B cell (primary cell): ENCODE results near the gene BIRC7. TPM values are rescaled to one million over a fixed set of nuclear protein-coding genes. Genes with fewer than 3 reads are reported as not detected.

Experiments
- ATAC-seq: fragments of 200-7000 bp; cut with Tn5 transposase; one replicate; pipeline ENCODE4 v1.10.0; 2021; ENCODE audit warnings: low read depth, mild to moderate bottlenecking, moderate number of reproducible peaks, moderate library complexity
- CTCF ChIA-PET: fragments of 350-600 bp; sonication (Branson Sonifier 250); formaldehyde crosslinking; loops from one replicate; lab custom pipeline; 2021; ENCODE audit warnings: antibody characterized with exemption, inconsistent platforms; lab: Charles Lee
- POLR2A ChIA-PET: fragments of 350-600 bp; sonication (Branson Sonifier 250); formaldehyde crosslinking; loops from one replicate; lab custom pipeline; 2021; ENCODE audit warnings: antibody characterized with exemption; lab: Charles Lee
- DNase-seq: peaks from one replicate; pipeline ENCODE4 v3.0.0; 2013
- H2AFZ ChIP-seq: 2 replicates; pipeline ENCODE4 v1.6.1; 2012; ENCODE audit warnings: mild to moderate bottlenecking, low read depth, low read length; ENCODE audit not compliant: insufficient read depth, poor library complexity, severe bottlenecking
- H3K27ac ChIP-seq, 2 donors: 1 replicate in 1 of 2; 2 replicates in 1 of 2; pipeline ENCODE4 v1.5.1; 2012 to 2013; ENCODE audit warnings: low read length in 2 of 2, mild to moderate bottlenecking in 2 of 2, moderate library complexity in 1 of 2
- H3K27me3 ChIP-seq, 4 experiments: fragments of 200-600 bp in 1 of 4; sonication (generic) in 1 of 4; replicated peaks in 1 of 4; 1 replicate in 2 of 4; 2 replicates in 2 of 4; pipeline versions ENCODE4 v1.6.1 to v1.7.0; 2013 to 2016; ENCODE audit warnings: low read length in 3 of 4, mild to moderate bottlenecking in 2 of 4, mixed read lengths in 1 of 4, moderate library complexity in 1 of 4; ENCODE audit not compliant: insufficient read depth in 4 of 4, control insufficient read depth in 3 of 4; ENCODE audit errors: control extremely low read depth in 1 of 4
- H3K36me3 ChIP-seq, 2 experiments: replicated peaks in 1 of 2; 1 replicate in 1 of 2; 2 replicates in 1 of 2; pipeline versions ENCODE4 v1.6.1 to v1.7.1; 2013; ENCODE audit warnings: low read length in 1 of 2; ENCODE audit not compliant: insufficient read depth in 2 of 2, control insufficient read depth in 1 of 2; ENCODE audit errors: control extremely low read depth in 1 of 2, extremely low read depth in 1 of 2
- H3K4me1 ChIP-seq, 2 donors: fragments of 200-600 bp in 1 of 2; sonication (generic) in 1 of 2; 1 replicate in 1 of 2; 2 replicates in 1 of 2; pipeline versions ENCODE4 v1.5.1 to v1.6.1; 2013 to 2017; ENCODE audit warnings: low read length in 2 of 2; ENCODE audit not compliant: control insufficient read depth in 2 of 2, insufficient read depth in 2 of 2
- H3K4me2 ChIP-seq: replicated peaks from 2 replicates; pipeline ENCODE3; 2012; ENCODE audit warnings: mild to moderate bottlenecking, low read depth, low read length; ENCODE audit not compliant: poor library complexity, severe bottlenecking
- H3K4me3 ChIP-seq, 5 experiments: fragments of 200-600 bp in 1 of 5; sonication (generic) in 1 of 5; 1 replicate in 3 of 5; 2 replicates in 2 of 5; pipeline versions ENCODE4 v1.5.1 to v1.7.0; 2011 to 2016; ENCODE audit warnings: low read length in 4 of 5, mild to moderate bottlenecking in 4 of 5, low read depth in 2 of 5, control low read depth in 1 of 5, moderate library complexity in 1 of 5; ENCODE audit not compliant: insufficient read depth in 1 of 5; ENCODE audit errors: control extremely low read depth in 1 of 5, extremely low read depth in 1 of 5
- H3K79me2 ChIP-seq: fragments of 200-600 bp; sonication (generic); one replicate; pipeline ENCODE4 v1.6.0; 2016; ENCODE audit warnings: low read length; ENCODE audit not compliant: control insufficient read depth, insufficient read depth
- H3K9ac ChIP-seq: fragments of 200-600 bp; sonication (generic); 2 replicates; pipeline ENCODE4 v1.6.1; 2017; ENCODE audit warnings: mild to moderate bottlenecking, low read length, moderate library complexity
- H3K9me3 ChIP-seq, 3 donors: one replicate each; pipeline versions ENCODE4 v1.6.1 to v1.7.1; 2013; ENCODE audit warnings: low read length in 2 of 3; ENCODE audit not compliant: control insufficient read depth in 2 of 3, insufficient read depth in 1 of 3; ENCODE audit errors: control extremely low read depth in 1 of 3
- H4K20me1 ChIP-seq: 2 replicates; pipeline ENCODE4 v1.6.0; 2012; ENCODE audit warnings: mild to moderate bottlenecking, low read length; ENCODE audit not compliant: insufficient read depth, control insufficient read depth, poor library complexity, severe bottlenecking
- H3K27ac Mint-ChIP-seq: one replicate; pipeline ENCODE4 v1.8.0; 2021; ENCODE audit warnings: mixed read lengths
- H3K27me3 Mint-ChIP-seq: one replicate; pipeline ENCODE4 v1.8.0; 2021; ENCODE audit warnings: mixed read lengths
- H3K4me1 Mint-ChIP-seq: one replicate; pipeline ENCODE4 v1.8.0; 2021; ENCODE audit warnings: mixed read lengths
- H3K4me3 Mint-ChIP-seq: one replicate; pipeline ENCODE4 v1.8.0; 2021; ENCODE audit warnings: mixed read lengths
- H3K9me3 Mint-ChIP-seq: one replicate; pipeline ENCODE4 v1.8.0; 2022; ENCODE audit warnings: mixed read lengths; ENCODE audit not compliant: insufficient read depth
- CTCF ChIP-seq: fragments of 200-600 bp; IDR thresholded peaks from one replicate; pipeline ENCODE4 v1.8.0; 2022; ENCODE audit warnings: antibody characterized with exemption, mild to moderate bottlenecking
- EZH2 ChIP-seq: IDR thresholded peaks from 2 replicates; pipeline ENCODE4 v1.6.1; 2012; ENCODE audit warnings: borderline replicate concordance, low read depth, mild to moderate bottlenecking, moderate library complexity, low read length; ENCODE audit not compliant: insufficient read depth, poor library complexity, severe bottlenecking
- WGBS: methylation state at CpG from one replicate; pipeline ENCODE4 v1.1.5; 2013; ENCODE audit warnings: missing lambda C conversion rate; ENCODE audit not compliant: insufficient coverage; 5-methylcytosine and 5-hydroxymethylcytosine counted together
- intact Hi-C: fragments of 100-400 bp; cut with micrococcal nuclease; formaldehyde crosslinking; loops from one replicate; pipeline ENCODE4 v1.10.0; 2022
- polyA plus RNA-seq: library from polyadenylated mRNA; depleted of rRNA; stranded (reverse); fragments of >200 nt; gene quantifications from 2 replicates; pipeline ENCODE4 v1.2.3, GENCODE V29; 2012
- total RNA-seq, 2 donors: library from RNA; stranded (reverse); fragments of 120-200 nt in 1 of 2; gene quantifications; 1 replicate in 1 of 2; 2 replicates in 1 of 2; pipeline versions ENCODE4 v1.2.3 to v1.2.4, GENCODE V29; 2013 to 2022

BIRC7 gene
- total and polyA plus RNA-seq, 2 donors (not counting 1 experiment from before 2014, with no cell fraction given), result 0.12 TPM; not detected in 1

- H3K4me3 Mint-ChIP-seq, result no peak overlapping the region
- no peak overlapping the region for H3K9ac ChIP-seq
- H3K4me3 ChIP-seq, result no peak overlapping the region
- H3K4me1 ChIP-seq, result no peaks in the 10 kb centered on the region
- intact Hi-C loops, result no loop called here
- H3K27me3 ChIP-seq, result no peaks in the 10 kb centered on the region
- H4K20me1 ChIP-seq, result no peaks in the 10 kb centered on the region
- H3K27ac ChIP-seq, result no peak overlapping the region
- no peak overlapping the region for H3K4me2 ChIP-seq
- no peaks in the 10 kb centered on the region for H3K9me3 Mint-ChIP-seq
- no peaks in the 10 kb centered on the region for H3K27me3 Mint-ChIP-seq
- DNase-seq (no peak), ATAC-seq (no peak)
- peaks cover 0 to 8% of the 10 kb centered on the region in 2 experiments for H3K36me3 ChIP-seq
- H2AFZ ChIP-seq, result no peak overlapping the region
- ChIA-PET POLR2A (no interaction called here), CTCF (interaction anchor here (1.0 kb wide), 1 partner anchor 65 kb away, joined by 4 read pairs; no protein-coding TSS in a partner anchor)
- H3K27ac Mint-ChIP-seq, result no peak overlapping the region
- H3K9me3 ChIP-seq, result no peaks in the 10 kb centered on the region
- peaks cover 1% of the 10 kb centered on the region for H3K4me1 Mint-ChIP-seq
- 94% methylated on average over 28 of the region's 28 CpGs for WGBS
- TF ChIP-seq CTCF (no peak), EZH2 (no peak)
- H3K79me2 ChIP-seq, result no peaks in the 10 kb centered on the region
These were observed 53.0 kb downstream of the BIRC7 start for GRCh38 chr20:63288581-63289251.
